Measurements from ENCODE around the gene FEN1. TPM values are rescaled to one million over a fixed set of nuclear protein-coding genes. Genes with fewer than 3 reads are reported as not detected.

FEN1 gene
- total RNA-seq, 1 experiment from 2014 or later = 86.1 TPM

GRCh38 chr11:61838501-61838900, 45.8 kb downstream of the FEN1 start:
- peaks cover 2% of the 10 kb centered on the region; the same call in 1 of the 2 replicates for H3K36me3 ChIP-seq (ENCODE audit: control insufficient read depth, insufficient read depth, low read length)
- Mint-ChIP-seq H3K4me1 (ENCODE audit: low read depth, unreplicated experiment) (no peaks in the 10 kb centered on the region), H3K9me3 (ENCODE audit: unreplicated experiment) (no peaks in the 10 kb centered on the region), H3K36me3 (ENCODE audit: insufficient read depth, unreplicated experiment) (peaks cover 9% of the 10 kb centered on the region), H3K4me3 (ENCODE audit: unreplicated experiment) (no peak overlapping the region), H3K27me3 (ENCODE audit: insufficient read depth, unreplicated experiment) (no peaks in the 10 kb centered on the region), H3K27ac (ENCODE audit: unreplicated experiment) (no peak overlapping the region)
- no peak for TF ChIP-seq CTCF (IDR thresholded peaks at IDR 0.05; ENCODE audit: insufficient read depth in 1 of 2, low read depth in 1 of 2, low read length in 1 of 2, severe bottlenecking in 1 of 2, unreplicated experiment in 1 of 2)
- H3K4me1 ChIP-seq = no peaks in the 10 kb centered on the region
- H3K27me3 ChIP-seq (replicated peaks; ENCODE audit: control insufficient read depth, insufficient read depth, low read length) = no peaks in the 10 kb centered on the region
- POLR2A ChIA-PET = no interaction called here
- DNase-seq = no peak
- H3K4me3 ChIP-seq (ENCODE audit: low read depth, low read length) = no peak overlapping the region
- H3K9me3 ChIP-seq = no peaks in the 10 kb centered on the region
- no TSS peak for BruUV-seq (replicated peaks)
- CTCF ChIA-PET = no interaction called here
- intact Hi-C loops (cut with micrococcal nuclease; ENCODE audit: unreplicated experiment) = no loop called here

- CTCF ChIA-PET = no interaction called here
- Mint-ChIP-seq H3K4me3 (ENCODE audit: unreplicated experiment) (no peak overlapping the region), H3K4me1 (ENCODE audit: low read depth, unreplicated experiment) (no peaks in the 10 kb centered on the region), H3K9me3 (ENCODE audit: unreplicated experiment) (no peaks in the 10 kb centered on the region), H3K27me3 (ENCODE audit: insufficient read depth, unreplicated experiment) (no peaks in the 10 kb centered on the region), H3K27ac (ENCODE audit: unreplicated experiment) (no peak overlapping the region), H3K36me3 (ENCODE audit: insufficient read depth, unreplicated experiment) (peaks cover 11% of the 10 kb centered on the region)
- POLR2A ChIA-PET = no interaction called here
- BruUV-seq (replicated peaks) = no TSS peak
- Histone ChIP-seq H3K4me1 (no peaks in the 10 kb centered on the region), H3K4me3 (ENCODE audit: low read depth, low read length) (no peak overlapping the region), H3K27me3 (replicated peaks; ENCODE audit: control insufficient read depth, insufficient read depth, low read length) (no peaks in the 10 kb centered on the region), H3K9me3 (no peaks in the 10 kb centered on the region), H3K36me3 (ENCODE audit: control insufficient read depth, insufficient read depth, low read length) (peaks cover 2% of the 10 kb centered on the region; the same call in 1 of the 2 replicates)
- no peak for DNase-seq
- no peak for TF ChIP-seq CTCF (IDR thresholded peaks at IDR 0.05; ENCODE audit: insufficient read depth in 1 of 2, low read depth in 1 of 2, low read length in 1 of 2, severe bottlenecking in 1 of 2, unreplicated experiment in 1 of 2)
- intact Hi-C loops (cut with micrococcal nuclease; ENCODE audit: unreplicated experiment) = no loop called here
These were observed 46.2 kb downstream of the FEN1 start for GRCh38 chr11:61838921-61839320.

- Histone ChIP-seq H3K27me3 (replicated peaks; ENCODE audit: control insufficient read depth, insufficient read depth, low read length) (no peaks in the 10 kb centered on the region), H3K4me3 (ENCODE audit: low read depth, low read length) (no peak overlapping the region), H3K9me3 (no peaks in the 10 kb centered on the region), H3K4me1 (no peaks in the 10 kb centered on the region), H3K36me3 (ENCODE audit: control insufficient read depth, insufficient read depth, low read length) (peaks cover 2% of the 10 kb centered on the region; the same call in 1 of the 2 replicates)
- Mint-ChIP-seq H3K27ac (ENCODE audit: unreplicated experiment) (no peak overlapping the region), H3K27me3 (ENCODE audit: insufficient read depth, unreplicated experiment) (no peaks in the 10 kb centered on the region), H3K9me3 (ENCODE audit: unreplicated experiment) (no peaks in the 10 kb centered on the region), H3K4me3 (ENCODE audit: unreplicated experiment) (no peak overlapping the region), H3K36me3 (ENCODE audit: insufficient read depth, unreplicated experiment) (peaks cover 11% of the 10 kb centered on the region), H3K4me1 (ENCODE audit: low read depth, unreplicated experiment) (no peaks in the 10 kb centered on the region)
- ChIA-PET CTCF (no interaction called here), POLR2A (no interaction called here)
- BruUV-seq (replicated peaks) = no TSS peak
- intact Hi-C loops (cut with micrococcal nuclease; ENCODE audit: unreplicated experiment) = no loop called here
- no peak for TF ChIP-seq CTCF (IDR thresholded peaks at IDR 0.05; ENCODE audit: insufficient read depth in 1 of 2, low read depth in 1 of 2, low read length in 1 of 2, severe bottlenecking in 1 of 2, unreplicated experiment in 1 of 2)
- DNase-seq = no peak
These were observed 47.0 kb downstream of the FEN1 start for GRCh38 chr11:61839742-61840141.

Measured in Caco-2 (cell line).